WERI-Rb-1 (cell line): ENCODE results near the gene SLC26A6.

Experiments
- DNase-seq: peaks from one replicate; pipeline ENCODE4 v3.0.0-alpha.2; 2020
- H3K27ac ChIP-seq: fragments of 250-450 bp; sonication (Bioruptor Pico); 2 replicates; pipeline ENCODE4 v1.5.1; 2020; ENCODE audit warnings: mild to moderate bottlenecking, moderate library complexity
- H3K27me3 ChIP-seq: fragments of 250-450 bp; sonication (Bioruptor Pico); 2 replicates; pipeline ENCODE4 v1.5.1; 2021; ENCODE audit warnings: mild to moderate bottlenecking, low read depth, moderate library complexity; ENCODE audit not compliant: insufficient read depth, severe bottlenecking
- H3K36me3 ChIP-seq: fragments of 250-450 bp; sonication (Bioruptor Pico); 2 replicates; pipeline ENCODE4 v1.5.1; 2020; ENCODE audit warnings: mild to moderate bottlenecking, moderate library complexity
- H3K4me3 ChIP-seq: 2 replicates; pipeline ENCODE4 v1.5.1; 2011; ENCODE audit warnings: low read depth, mild to moderate bottlenecking, control low read depth, low read length
- H3K9me3 ChIP-seq: fragments of 250-450 bp; sonication (Bioruptor Pico); 2 replicates; pipeline ENCODE4 v1.5.1; 2021; ENCODE audit warnings: mild to moderate bottlenecking, moderate library complexity; ENCODE audit not compliant: severe bottlenecking
- CTCF ChIP-seq: IDR thresholded peaks from 2 replicates; pipeline ENCODE4 v1.5.1; 2011; ENCODE audit warnings: low read depth, mild to moderate bottlenecking, control low read depth, inconsistent platforms, low read length

The SLC26A6 gene

DNA sequence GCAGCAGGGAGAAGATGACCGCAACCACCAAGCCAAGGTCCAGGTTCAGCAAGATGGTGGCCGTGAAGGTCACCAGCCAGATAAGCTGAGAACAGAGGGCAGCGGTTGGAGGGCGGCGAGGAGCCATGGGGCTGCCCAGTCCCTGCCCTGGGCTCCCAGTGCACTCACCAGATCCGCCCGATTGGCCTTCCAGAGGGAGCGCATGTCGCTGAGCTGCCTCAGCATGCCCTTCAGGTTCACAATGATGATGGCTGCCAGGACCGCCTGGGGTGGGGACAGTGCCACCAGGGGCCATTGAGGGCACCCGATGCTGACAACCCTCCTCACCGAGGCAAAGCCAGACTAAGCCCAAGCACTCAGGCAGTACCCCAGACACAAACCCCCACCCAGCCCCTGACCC lies 5.4 kb downstream of the SLC26A6 start:
- no peak overlapping the region for H3K27ac ChIP-seq
- peaks cover 35% of the 10 kb centered on the region for H3K36me3 ChIP-seq
- TF ChIP-seq CTCF, result no peak
- DNase-seq, result no peak
- no peaks in the 10 kb centered on the region for H3K9me3 ChIP-seq
- H3K27me3 ChIP-seq, result no peaks in the 10 kb centered on the region
- no peak overlapping the region for H3K4me3 ChIP-seq

- Histone ChIP-seq H3K9me3 (no peaks in the 10 kb centered on the region), H3K36me3 (peaks cover 33% of the 10 kb centered on the region), H3K4me3 (no peak overlapping the region), H3K27ac (no peak overlapping the region), H3K27me3 (no peaks in the 10 kb centered on the region)
- no peak for DNase-seq
- TF ChIP-seq CTCF, result no peak
Measured at GRCh38 chr3:48628277-48629017, 6.8 kb downstream of the SLC26A6 start.

DNA sequence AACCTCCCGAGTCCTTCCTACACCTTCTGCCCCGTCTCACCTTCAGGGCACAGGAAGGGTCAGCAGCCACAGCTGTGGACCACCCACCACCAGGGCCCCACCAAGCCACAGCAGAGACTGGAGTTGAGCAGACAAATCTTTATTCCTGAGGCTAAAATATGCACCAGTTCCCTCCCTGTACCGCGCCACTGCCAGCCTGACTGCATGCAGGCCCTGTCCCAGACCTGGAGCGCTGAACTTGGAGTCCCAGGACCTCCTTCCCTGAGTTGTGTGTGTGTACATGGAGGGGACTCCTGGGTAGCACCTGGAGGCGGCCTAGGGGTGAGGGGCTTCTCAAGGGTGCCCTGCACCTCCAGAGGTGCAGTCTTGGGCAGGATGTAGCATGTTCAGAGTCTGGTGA lies 9.7 kb downstream of the SLC26A6 start:
- DNase-seq, result no peak
- Histone ChIP-seq H3K36me3 (peaks cover 22% of the 10 kb centered on the region), H3K27ac (no peak overlapping the region), H3K4me3 (no peak overlapping the region), H3K27me3 (no peaks in the 10 kb centered on the region), H3K9me3 (no peaks in the 10 kb centered on the region)
- no peak for TF ChIP-seq CTCF

DNA sequence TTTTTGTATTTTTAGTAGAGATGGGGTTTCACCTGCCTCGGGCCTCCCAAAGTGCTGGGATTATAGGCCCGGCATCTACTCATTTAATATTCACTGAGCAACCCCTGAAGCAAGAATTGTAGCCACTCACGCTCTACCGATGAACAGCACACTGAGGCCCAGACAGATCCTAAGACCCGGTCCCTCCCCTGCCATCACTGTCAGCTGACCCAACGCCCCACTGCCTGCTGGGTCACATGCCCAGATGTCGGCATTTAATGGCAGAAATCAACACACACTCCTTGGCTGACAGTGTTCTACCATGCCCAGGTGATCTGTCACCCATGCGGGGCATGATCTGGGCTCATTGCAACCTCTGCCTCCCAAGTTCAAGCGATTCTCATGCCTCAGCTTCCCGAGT lies 10.5 kb downstream of the SLC26A6 start:
- Histone ChIP-seq H3K27ac (no peak overlapping the region), H3K4me3 (no peak overlapping the region), H3K36me3 (peaks cover 28% of the 10 kb centered on the region), H3K27me3 (no peaks in the 10 kb centered on the region), H3K9me3 (no peaks in the 10 kb centered on the region)
- no peak for DNase-seq
- no peak for TF ChIP-seq CTCF

- Histone ChIP-seq H3K27me3 (no peaks in the 10 kb centered on the region), H3K27ac (no peak overlapping the region), H3K36me3 (peaks cover 30% of the 10 kb centered on the region), H3K9me3 (no peaks in the 10 kb centered on the region), H3K4me3 (no peak overlapping the region)
- no peak for DNase-seq
- no peak for TF ChIP-seq CTCF
Measured at GRCh38 chr3:48623851-48624547, 11.3 kb downstream of the SLC26A6 start.
